Mesodermal cell (in vitro differentiated cells): ENCODE data around the gene ABCC9.

Experiments used
- H3K27ac ChIP-seq: 2 replicates; pipeline ENCODE4 v1.7.0; 2013; ENCODE audit warnings: mild to moderate bottlenecking, low read depth, low read length, moderate library complexity; ENCODE audit not compliant: severe bottlenecking
- H3K36me3 ChIP-seq: 2 replicates; pipeline ENCODE4 v1.7.1; 2013; ENCODE audit warnings: mild to moderate bottlenecking, low read length, moderate library complexity; ENCODE audit not compliant: control insufficient read depth, insufficient read depth
- H3K4me1 ChIP-seq: one replicate; pipeline ENCODE4 v1.7.1; 2013; ENCODE audit warnings: mild to moderate bottlenecking, low read length; ENCODE audit not compliant: insufficient read depth, control insufficient read depth, poor library complexity, severe bottlenecking
- H3K4me3 ChIP-seq: 2 replicates; pipeline ENCODE4 v1.7.0; 2013; ENCODE audit warnings: low read length, control low read depth, mild to moderate bottlenecking; ENCODE audit not compliant: insufficient read depth, poor library complexity, severe bottlenecking; ENCODE audit errors: extremely low read depth
- H3K9me3 ChIP-seq: 2 replicates; pipeline ENCODE4 v1.7.1; 2013; ENCODE audit warnings: mild to moderate bottlenecking, low read length, moderate library complexity; ENCODE audit not compliant: control insufficient read depth
- WGBS, 2 experiments: methylation state at CpG; one replicate each; pipeline ENCODE4 v1.1.5; 2013; ENCODE audit warnings: missing lambda C conversion rate in 2 of 2; ENCODE audit not compliant: insufficient coverage in 2 of 2; 5-methylcytosine and 5-hydroxymethylcytosine counted together

ABCC9 gene

DNA sequence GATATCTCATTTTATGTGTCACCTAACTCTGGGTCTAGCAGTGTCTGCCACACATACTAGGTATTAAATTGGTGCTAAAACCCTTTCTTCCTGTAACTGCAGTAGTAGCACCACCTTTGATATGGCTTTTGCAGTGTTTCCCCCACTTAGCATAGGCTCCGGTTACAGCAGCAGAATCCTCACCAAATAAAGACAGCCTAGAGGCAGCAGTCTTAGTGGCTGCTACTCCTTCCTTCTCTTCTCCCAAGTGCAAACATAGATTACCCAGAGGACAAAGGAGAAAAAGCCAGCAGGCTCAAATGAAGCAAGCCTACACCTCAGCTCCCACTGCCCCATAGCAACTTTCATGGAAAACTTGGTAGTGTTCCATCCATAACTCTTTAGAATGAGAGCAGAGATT is 30.1 kb upstream of the ABCC9 start:
- Histone ChIP-seq H3K9me3 (no peaks in the 10 kb centered on the region), H3K27ac (no peak overlapping the region), H3K4me1 (peaks cover 3% of the 10 kb centered on the region), H3K4me3 (no peak overlapping the region), H3K36me3 (no peaks in the 10 kb centered on the region)
- 17 to 33% methylated on average over 1 of the region's 1 CpG for WGBS, 2 experiments

DNA sequence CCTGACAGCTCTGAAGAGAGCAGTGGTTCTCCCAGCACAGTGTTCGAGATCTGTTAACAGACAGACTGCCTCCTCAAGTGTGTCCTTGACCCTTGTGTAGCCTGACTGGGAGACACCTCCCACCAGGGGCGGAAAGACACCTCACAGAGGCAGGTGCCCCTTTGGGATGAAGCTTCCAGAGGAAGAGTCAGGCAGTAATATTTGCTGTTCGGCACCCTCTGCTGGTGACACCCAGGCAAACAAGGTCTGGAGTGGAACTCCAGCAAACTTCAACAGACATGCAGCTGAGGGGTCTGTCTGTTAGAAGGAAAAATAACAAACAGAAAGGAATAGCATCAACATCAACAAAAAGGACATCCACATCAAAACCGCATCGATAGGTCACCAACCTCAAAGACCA is 21.6 kb upstream of the ABCC9 start:
- Histone ChIP-seq H3K9me3 (no peaks in the 10 kb centered on the region), H3K4me1 (no peaks in the 10 kb centered on the region), H3K27ac (no peak overlapping the region), H3K36me3 (no peaks in the 10 kb centered on the region), H3K4me3 (no peak overlapping the region)
- 95 to 100% methylated on average over 1 to 2 of the region's 5 CpGs for WGBS, 2 experiments

DNA sequence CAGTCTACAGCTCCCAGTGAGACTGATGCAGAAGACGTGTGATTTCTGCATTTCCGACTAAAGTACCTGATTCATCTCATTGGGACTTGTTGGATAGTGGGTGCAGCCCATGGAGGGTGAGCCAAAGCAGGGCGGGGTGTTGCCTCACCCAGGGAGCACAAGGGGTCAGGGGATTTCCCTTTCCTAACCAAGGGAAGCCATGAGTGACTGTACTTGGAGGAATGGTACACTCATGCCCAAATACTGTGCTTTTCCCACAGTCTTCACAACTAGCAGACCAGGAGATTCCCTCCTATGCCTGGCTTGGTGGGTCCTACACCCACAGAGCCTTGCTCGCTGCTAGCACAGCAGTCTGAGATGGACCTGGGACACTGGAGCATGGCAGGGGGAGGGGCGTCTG is 21.0 kb upstream of the ABCC9 start:
- Histone ChIP-seq H3K9me3 (no peaks in the 10 kb centered on the region), H3K4me1 (no peaks in the 10 kb centered on the region), H3K36me3 (no peaks in the 10 kb centered on the region), H3K4me3 (no peak overlapping the region), H3K27ac (no peak overlapping the region)
- 88 to 92% methylated on average over 4 to 5 of the region's 5 CpGs for WGBS, 2 experiments

DNA sequence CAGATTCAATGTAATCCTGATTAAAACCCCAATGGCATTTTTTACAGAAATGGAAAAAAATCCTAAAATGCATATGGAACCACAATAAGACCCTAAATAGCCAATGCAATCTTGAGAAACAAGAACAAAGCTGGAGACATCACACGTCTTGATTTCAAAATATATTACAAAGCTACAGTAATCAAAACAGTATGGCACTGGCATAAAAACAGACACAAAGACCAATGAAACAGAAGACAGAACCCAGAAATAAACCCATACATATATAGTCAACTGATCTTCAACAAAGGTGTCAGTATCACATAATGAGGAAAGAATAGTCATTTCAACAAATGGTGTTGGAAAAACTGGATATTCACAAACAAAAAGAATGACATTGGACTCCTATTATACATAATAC is 9.4 kb upstream of the ABCC9 start:
- H3K4me1 ChIP-seq: no peaks in the 10 kb centered on the region
- H3K9me3 ChIP-seq: peaks cover 9% of the 10 kb centered on the region
- no peaks in the 10 kb centered on the region for H3K36me3 ChIP-seq
- H3K27ac ChIP-seq: no peak overlapping the region
- WGBS, 2 experiments: 67% methylated on average over 1 of the region's 1 CpG; no CpG with 5 or more reads in 1 of the 2 experiments
- H3K4me3 ChIP-seq: no peak overlapping the region

DNA sequence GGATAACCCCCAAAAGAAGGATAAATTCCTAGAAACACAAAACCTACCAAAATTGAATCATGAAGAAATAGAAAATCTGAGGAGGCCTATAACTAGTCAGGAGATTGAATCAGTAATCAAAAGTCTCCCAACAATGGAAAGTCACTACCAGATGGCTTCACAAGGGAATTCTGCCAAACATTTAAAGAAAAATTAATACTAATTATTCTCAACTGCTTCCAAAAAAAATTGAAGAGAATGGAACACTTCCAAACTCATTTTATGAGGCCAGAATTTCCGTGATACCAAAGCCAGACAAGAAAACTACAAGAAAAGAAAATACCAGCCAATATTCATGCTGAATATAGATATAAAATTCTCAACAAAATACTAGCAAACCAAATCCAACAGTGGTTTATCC is 7.8 kb upstream of the ABCC9 start:
- peaks cover 9% of the 10 kb centered on the region for H3K9me3 ChIP-seq
- no CpG with 5 or more reads among the region's 1 CpG for WGBS, 2 experiments

DNA sequence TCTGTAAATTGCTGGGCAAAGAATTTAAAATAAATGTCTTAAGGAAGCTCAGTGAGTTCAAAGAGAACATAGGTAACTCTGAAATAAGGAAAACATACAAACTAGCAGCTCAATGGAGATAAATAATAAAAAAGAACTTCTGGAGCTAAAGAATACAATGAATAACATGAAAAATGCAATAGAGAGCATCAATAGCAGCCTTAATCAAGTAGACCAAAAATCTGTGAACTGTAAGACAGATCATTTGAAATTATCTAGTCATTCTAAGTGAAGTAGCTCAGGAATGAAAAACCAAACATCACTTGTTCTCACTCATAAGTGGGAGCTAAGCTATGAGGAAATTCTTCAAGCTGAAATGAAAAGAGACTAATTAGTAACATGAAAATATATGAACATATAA is 5.8 kb upstream of the ABCC9 start:
- Histone ChIP-seq H3K4me1 (no peaks in the 10 kb centered on the region), H3K27ac (no peak overlapping the region)

More for the DNA sequence above, 7.8 kb upstream of the ABCC9 start:
- Histone ChIP-seq H3K4me3 (no peak overlapping the region), H3K36me3 (no peaks in the 10 kb centered on the region), H3K27ac (no peak overlapping the region), H3K4me1 (no peaks in the 10 kb centered on the region)

DNA sequence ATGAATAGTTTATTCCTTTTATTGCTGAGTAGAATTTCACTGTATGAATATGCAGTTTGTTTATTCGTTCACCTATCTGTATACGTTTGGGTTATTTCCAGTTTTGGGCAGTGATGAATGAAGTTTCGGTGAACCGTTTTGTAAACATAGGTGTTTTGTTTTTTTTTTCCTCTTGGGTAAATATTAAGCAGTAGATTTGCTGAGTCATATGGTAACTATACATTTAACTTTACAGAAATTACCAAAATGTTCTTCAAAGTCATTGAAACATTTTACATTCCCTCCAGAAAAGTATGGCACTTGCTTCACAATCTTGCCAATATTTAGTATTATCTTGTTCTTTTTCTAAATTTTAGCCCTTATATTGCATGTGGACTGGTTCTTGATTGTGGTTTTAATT is 3.8 kb upstream of the ABCC9 start:
- Histone ChIP-seq H3K36me3 (no peaks in the 10 kb centered on the region), H3K4me3 (no peak overlapping the region), H3K9me3 (peaks cover 9% of the 10 kb centered on the region), H3K27ac (no peak overlapping the region), H3K4me1 (no peaks in the 10 kb centered on the region)
- WGBS, 2 experiments: 92% methylated on average over 2 of the region's 4 CpGs; no CpG with 5 or more reads in 1 of the 2 experiments

More for the DNA sequence above, 5.8 kb upstream of the ABCC9 start:
- no peak overlapping the region for H3K4me3 ChIP-seq
- H3K36me3 ChIP-seq: no peaks in the 10 kb centered on the region
- H3K9me3 ChIP-seq: peaks cover 9% of the 10 kb centered on the region

DNA sequence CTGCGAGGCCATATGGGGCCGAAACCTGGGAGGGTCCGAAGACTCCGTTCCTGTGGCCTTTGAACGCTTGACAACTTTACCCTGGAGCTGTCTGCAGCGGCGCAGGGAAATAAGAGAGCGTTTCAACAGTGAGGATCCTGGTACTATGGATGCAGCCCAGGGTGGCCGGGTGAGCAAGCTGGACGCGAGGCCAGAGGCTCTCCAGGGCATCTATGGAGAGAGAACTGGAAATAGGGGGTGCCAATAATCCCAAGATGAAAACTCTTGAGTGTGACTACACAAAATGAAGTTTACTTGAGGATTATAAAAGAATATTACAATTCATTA is 1.1 kb upstream of the ABCC9 start:
- Histone ChIP-seq H3K36me3 (no peaks in the 10 kb centered on the region), H3K4me3 (peak overlapping the region; percentile 49), H3K4me1 (no peaks in the 10 kb centered on the region), H3K27ac (no peak overlapping the region), H3K9me3 (peaks cover 9% of the 10 kb centered on the region)
- WGBS, 2 experiments: 54 to 56% methylated on average over 9 to 11 of the region's 11 CpGs

DNA sequence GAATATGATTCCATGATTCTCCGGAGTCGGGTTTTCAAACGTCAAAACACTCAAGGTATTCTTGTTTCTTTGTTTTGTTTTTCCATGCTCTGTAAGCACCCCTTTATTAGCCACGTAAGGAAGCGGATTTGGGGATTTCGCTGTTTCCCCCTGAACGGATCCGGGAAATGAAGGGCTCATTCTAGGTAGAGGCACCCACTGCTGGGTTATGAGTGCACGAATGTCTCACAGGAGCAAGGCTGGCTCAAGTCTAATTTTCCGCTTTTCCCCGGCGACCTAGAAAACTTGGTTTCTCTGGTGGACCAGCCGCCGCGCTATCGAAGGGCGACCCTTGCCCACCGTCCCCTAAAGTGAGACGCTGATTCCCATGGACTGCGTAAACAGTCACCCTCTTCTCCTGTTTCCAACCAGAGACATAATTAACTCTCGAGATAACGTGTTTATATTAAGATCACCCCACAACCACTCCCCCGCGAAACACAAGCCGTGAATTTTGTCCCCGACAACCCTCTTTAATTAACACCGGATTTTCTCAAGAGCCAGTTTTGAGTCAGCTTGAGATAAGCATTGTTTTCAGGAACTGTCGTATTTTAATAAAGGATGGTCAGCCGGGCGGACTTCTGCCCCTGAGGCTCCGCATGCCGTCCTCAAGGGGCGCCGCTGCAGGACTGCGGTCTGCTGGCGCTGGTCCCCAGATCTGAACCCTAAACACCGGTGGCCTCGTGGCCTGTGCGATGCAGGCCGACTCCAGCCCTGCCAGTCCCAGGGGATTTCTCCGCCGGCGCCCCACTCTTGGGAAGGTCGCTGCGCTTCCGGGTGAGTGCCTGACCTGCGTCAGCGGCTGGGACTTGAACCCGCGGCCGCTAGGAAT is 515 bp upstream of the ABCC9 start:
- H3K4me3 ChIP-seq: peak overlapping the region; percentile 49
- H3K27ac ChIP-seq: peak overlapping the region; percentile 8
- H3K9me3 ChIP-seq: peaks cover 7% of the 10 kb centered on the region
- H3K36me3 ChIP-seq: no peaks in the 10 kb centered on the region
- 9 to 10% methylated on average over 26 to 47 of the region's 51 CpGs for whole genome bisulfite sequencing, 2 experiments
- no peaks in the 10 kb centered on the region for H3K4me1 ChIP-seq

DNA sequence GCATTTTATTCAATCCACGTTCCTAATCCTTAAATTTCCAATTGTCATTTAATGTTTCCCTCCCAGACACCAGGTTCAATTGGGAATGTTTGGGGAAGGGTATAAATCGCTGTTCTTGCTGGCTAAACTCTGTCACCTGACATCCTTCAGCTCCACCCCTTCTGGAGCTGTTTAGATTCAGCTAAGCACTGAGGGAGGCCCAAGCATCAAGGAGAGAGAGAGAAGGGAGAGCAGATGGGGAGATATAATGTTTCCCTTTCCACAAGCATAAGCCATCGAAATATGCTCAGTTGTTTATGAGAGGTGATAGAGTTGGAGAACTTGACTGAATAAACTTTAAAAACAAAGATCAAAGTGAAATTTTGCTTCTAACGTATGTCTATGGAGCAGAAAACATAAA is 1.8 kb downstream of the ABCC9 start:
- WGBS, 2 experiments: 100% methylated on average over 1 of the region's 4 CpGs; no CpG with 5 or more reads in 1 of the 2 experiments
- Histone ChIP-seq H3K4me3 (no peak overlapping the region), H3K36me3 (no peaks in the 10 kb centered on the region)

DNA sequence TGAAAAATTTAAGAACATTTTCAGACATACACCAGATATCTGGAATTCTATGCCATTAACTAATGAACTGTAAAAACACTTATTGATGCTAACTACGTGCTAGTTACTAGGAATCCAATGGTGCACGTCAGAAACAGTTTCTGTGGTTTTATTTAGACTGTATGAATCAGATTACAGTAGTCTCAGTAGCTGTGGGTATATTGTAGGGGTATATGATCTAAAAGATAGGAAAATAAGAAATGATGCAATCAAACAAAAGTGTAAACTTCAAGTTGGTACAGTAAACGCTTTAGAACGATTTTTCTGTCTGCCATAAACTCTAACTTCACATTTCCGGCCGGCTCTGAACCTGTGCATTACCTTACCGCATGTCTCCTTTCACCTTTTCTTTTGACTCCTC is 2.3 kb downstream of the ABCC9 start:
- Histone ChIP-seq H3K36me3 (no peaks in the 10 kb centered on the region), H3K27ac (no peak overlapping the region), H3K4me3 (no peak overlapping the region), H3K4me1 (no peaks in the 10 kb centered on the region), H3K9me3 (no peaks in the 10 kb centered on the region)
- 84 to 97% methylated on average over 5 to 7 of the region's 7 CpGs for WGBS, 2 experiments

More for the DNA sequence above, 1.8 kb downstream of the ABCC9 start:
- Histone ChIP-seq H3K9me3 (no peaks in the 10 kb centered on the region), H3K27ac (no peak overlapping the region), H3K4me1 (no peaks in the 10 kb centered on the region)
